Central memory CD4-positive, alpha-beta T cell (primary cell): ENCODE data around the gene PPIH.
"Not testable (repeated sequence)": the region's sequence is repeated elsewhere in the genome, so short reads cannot be mapped to it uniquely, and the experiment has no call there.

Source experiments
- DNase-seq: peaks from one replicate; pipeline ENCODE4 v3.0.0; 2022

PPIH gene

DNA sequence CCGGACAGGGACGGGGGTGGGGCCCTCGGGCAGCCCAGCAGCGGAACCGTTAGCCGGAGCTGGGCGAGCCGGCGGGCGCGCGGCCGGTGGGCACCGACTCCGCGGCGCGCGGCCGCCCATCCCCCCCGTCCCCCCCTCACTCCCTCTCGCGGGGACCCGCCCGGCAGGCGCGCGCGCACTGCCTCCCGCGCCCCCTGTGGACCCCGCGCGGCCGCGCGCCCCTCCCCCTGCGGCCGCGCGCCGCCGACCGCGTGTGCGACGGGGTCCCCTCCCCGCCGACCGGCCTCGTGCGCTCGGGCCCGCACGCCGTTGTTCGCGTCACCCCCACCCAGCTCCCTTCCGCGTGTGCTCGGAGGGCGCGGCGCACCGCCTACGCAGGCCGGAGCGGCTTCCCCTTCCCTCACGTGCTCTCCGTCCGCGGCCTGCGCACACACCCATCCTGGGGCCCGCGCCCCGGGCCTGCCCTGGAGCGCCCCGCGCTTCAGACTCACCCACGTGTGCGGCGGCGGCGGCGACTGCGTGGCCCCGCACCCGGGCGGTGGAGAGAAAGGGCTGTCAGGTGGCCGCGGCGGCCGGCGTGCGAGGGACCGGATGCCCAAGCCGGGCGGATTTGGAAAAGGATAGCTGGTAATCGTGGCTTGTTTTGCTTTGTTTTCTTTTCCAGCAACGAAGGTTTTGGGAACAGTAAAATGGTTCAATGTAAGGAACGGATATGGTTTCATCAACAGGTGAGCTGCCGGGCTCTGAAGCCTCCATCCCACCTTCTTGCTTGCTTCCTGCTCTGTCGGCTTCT lies 24.7 kb downstream of the PPIH start:
- DNase-seq = peak; percentile 72

- DNase-seq = peak; percentile 18
Observed at GRCh38 chr1:42684139-42684538, 25.9 kb downstream of the PPIH start.

DNA sequence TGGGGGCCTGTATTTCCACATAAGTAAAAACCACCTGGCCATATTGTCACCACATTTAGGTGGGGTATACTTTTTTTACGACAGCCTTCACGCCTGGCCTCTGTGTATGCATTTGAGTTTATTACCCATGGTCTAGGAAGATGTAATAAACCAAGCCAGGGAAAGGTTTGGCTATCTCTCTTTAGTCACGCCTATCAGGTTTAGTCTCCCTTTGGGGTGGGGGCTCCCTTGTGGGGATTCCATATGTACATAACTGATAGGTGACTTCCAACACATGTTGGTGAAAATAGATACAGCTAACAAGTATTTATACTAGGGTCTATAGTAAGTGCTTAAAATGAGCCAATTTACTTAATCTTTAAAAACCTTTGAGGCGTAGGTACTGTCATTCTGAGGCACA lies 28.2 kb downstream of the PPIH start:
- DNase-seq = no peak

DNA sequence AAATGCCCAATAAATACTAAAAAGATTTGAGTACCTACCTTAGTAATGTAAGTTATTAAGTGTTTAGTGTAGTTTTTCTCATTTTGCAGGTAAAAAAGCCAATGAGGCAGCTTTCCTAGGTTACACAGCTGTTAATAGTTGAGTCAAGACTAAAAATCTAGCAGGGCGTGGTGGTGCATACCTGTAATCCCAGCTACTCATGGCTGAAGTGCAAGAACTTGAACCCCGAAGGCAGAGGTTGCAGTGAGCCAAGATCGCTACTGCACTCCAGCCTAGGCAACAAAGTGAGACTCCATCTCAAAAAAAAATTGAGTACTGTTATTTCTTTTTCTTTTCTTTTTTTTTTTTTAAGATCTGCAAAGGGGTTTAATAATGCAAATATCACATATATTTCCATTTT lies 31.7 kb downstream of the PPIH start:
- no peak for DNase-seq

GRCh38 chr1:42690477-42691156 lies 32.4 kb downstream of the PPIH start:
- DNase-seq = no peak

DNA sequence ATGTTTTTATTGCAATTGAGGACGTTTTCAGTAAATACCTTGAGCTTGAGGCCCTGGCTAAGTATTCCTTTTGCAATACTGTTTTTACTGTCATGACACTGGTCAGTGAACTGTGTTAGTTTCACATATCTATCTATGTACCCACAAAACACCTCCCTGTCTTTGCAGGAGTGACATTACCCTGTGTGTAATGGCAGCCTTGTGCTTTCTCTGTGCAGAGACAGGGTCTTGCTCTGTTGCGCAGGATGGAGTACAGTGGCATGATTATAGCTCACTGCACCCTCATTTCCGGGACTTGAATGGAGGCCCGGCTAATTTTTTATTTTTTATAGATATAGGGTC lies 32.9 kb downstream of the PPIH start:
- no peak for DNase-seq

DNA sequence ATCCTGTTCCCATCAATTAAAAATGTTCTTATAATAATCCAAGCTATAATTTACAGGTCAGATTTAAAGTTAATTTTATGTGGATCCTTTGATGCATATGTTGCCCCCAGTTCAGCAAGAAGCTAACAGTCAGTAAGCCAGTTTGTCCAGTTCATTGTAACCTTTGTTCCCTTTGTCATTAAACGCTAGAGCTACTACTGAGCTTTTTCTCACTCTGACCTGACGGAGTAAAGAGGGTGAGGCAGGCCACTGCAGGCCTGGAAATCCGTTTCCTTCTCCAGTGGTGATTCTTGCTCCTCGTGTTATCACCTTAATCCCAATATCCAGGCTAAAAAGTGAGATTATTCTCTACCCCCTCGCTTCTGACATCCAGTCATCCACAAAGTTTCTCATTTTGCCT lies 34.2 kb downstream of the PPIH start:
- no peak for DNase-seq

DNA sequence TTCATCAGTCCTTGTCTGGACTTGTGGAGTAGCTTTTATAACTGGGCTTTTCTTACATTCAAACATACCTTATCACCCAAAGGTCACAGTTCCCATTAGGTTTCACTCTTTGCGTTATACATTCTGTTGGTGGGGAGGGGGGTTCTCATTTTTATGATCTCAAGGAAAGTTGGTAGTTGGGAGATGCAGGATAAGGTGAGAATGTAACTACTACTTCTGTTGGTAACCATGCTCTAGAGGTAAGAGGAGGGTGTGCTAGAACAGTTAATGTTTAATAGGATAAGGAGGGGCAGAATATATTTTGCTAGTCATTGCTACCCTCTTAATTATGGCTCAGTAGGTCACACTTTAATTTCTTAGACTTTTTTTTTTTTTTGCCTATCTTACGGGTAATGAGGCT lies 34.7 kb downstream of the PPIH start:
- DNase-seq = no peak

DNA sequence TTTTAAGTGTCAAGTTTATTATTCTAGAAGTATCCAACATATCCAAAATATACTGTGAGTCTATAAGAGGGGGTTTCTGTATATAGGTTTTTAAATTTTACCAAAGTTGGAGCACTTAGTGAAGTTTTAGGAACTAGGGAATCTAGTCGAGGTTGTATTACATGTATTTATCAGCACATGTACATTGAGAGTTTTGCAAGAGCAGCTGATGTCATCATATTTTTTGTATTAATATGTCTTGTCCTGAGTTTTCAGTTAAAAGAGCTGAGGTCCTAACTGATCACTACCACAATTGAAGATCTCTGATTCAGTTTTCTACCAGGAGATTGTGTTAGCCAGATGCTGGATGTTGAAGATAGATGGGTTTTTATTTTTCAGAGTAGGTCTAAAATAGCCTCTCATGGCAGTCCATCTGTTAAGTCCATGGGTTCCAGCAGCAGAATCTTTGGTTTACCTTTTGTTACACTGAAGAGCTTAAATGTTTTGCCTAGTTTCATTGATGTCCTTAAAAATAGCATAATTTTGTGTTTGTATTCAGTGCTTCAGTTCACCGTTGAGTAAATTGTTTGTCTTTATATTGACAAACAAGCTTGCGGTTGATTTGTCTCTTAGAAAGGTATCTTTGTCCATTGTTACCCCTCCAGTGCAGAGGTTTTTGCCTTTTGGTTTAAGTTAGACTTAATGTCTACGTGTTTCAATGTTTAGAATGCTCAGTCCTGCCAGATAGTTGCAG lies 40.0 kb downstream of the PPIH start:
- no peak for DNase-seq

- DNase-seq = no peak
Observed at GRCh38 chr1:42700006-42700405, 41.8 kb downstream of the PPIH start.

- no peak for DNase-seq
Observed at GRCh38 chr1:42703888-42704464, 45.8 kb downstream of the PPIH start.

DNA sequence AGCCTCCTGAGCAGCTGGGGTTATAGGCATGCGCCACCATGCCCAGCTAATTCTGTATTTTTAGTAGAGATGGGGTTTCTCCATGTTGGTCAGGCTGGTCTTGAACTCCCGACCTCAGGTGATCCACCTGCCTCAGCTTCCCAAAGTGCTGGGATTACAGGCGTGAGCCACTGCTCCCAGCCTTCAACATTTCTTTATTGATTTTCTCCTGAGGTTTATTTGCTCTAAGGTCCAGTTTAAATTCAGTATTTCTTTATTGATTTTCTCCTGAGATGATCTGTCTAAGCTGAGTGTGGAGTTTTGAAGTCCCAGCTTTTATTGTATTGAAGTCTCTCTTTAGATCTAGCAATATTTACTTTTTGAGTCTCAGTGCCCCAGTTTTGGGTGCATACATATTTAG lies 54.6 kb downstream of the PPIH start:
- DNase-seq = not testable (repeated sequence)

- DNase-seq = no peak
Observed at GRCh38 chr1:42713293-42713692, 55.1 kb downstream of the PPIH start.

- DNase-seq = not testable (repeated sequence)
Observed at GRCh38 chr1:42714441-42714840, 56.2 kb downstream of the PPIH start.

DNA sequence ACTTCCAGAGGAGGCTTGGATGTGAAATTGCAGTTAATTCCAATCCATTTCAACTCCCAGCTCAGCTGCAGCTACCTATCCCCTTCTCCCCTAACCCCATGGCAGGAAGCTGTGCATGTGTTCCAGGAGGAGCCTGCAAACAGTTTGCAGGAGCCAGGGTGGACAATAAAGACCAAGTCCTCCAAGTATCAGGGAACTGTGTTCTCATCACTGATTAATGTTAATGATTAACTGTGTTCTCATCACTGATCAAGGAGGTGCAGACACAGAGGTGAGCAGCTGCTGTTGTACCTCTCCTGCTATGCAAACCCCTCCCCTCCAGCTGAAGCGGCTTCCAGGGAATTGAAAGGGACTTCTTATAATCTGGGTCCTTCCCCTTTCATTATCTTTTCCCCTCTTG lies 62.6 kb downstream of the PPIH start:
- no peak for DNase-seq

DNA sequence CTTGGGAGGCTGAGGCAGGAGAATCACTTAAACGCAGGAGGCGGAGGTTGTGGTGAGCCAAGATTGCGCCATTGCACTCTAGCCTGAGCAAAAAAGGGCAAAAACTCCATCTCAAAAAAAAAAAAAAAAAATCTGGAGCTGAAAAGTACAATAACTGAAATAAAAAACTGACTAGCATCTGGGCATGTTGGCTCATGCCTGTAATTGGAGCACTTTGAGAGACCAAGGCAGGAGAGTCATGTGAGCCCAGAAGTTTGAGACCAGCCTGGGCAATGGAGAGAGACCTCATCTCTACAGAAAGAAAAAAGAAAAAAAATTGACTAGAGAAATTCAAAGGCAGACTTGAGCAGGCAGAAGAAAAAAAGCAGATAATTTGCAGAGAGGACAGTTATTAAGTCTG lies 63.7 kb downstream of the PPIH start:
- DNase-seq = no peak

DNA sequence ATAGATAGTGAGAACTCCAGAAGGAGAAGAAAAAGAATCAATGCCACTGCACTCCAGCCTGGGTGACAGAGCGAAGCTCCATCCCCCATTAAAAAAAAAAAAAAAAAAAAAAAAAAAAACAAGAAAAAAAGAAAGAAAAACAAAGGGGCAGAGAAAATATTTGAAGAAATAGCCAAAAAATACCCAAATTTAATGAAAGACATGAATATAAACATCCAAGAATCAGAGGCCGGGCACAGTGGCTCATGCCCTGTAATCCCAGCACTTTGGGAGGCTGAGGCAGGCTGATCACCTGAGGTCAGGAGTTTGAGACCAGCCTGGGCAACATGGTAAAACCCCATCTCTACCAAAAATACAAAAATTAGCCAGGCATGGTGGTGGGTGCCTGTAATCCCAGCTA lies 64.2 kb downstream of the PPIH start:
- DNase-seq = not testable (repeated sequence)

- DNase-seq = no peak
Observed at GRCh38 chr1:42723511-42723910, 65.3 kb downstream of the PPIH start.

- DNase-seq = not testable (repeated sequence)
Observed at GRCh38 chr1:42725820-42726219, 67.6 kb downstream of the PPIH start.
